SW480 (cell line): Measurements from ENCODE around the gene CHD6.

Source experiments
- DNase-seq: peaks from one replicate; pipeline ENCODE4 v3.0.0-alpha.2; 2016; ENCODE audit warnings: low spot score

The CHD6 gene

DNA sequence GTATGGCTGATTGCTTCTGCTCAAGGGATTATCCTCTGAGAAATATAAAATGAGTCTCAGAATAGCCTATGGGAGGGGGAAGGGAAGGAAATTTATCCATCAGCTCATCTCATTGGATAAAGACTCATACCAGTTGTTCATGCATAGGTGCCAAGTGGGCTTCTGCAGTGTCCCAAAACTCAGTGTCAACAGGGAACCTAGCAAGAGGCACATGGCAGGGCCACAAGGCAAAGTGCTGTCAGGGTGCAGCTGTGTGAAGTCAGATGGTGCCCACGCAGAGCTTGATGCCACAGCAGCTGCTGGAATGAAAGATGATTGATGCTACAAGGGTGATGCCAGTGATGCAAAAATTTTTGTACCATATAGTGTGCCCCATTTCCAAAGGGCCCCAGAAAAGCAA is 3.2 kb upstream of the CHD6 start:
- no peak for DNase-seq

DNA sequence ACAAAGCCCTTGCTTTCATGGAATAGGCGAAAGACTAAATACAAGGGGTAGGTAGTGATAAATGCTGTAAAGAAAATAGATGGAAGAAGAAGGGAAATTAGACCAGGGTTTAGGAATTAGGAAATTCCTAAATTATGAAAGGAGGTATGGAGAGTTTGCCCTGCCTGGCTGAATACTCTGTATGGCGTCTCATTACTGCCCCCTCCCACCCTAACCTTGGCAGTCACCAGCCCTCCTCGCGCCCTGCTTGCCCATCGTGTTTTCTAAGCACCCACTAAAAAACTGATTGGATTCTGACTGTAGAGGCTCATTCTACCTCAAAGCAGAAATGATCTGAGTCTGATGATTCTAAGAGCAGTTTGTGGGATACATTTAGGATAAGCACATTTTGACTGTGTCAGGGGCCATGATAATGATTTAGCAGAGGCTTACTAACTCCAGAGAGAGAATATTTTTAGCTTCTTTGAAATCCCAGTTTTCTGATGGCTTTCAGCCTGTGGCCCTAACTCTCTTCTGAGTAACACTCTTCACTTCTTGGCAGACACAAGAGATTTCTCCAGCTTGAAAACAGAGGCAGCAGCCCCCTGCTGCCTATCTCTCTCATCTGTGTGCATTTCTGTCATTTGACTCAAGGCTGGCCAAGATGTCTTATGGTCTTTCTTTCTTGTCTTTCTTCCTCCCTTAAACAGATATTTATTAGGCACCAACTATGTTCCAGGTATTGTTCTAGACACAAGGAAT is 1.4 kb upstream of the CHD6 start:
- no peak for DNase-seq

DNA sequence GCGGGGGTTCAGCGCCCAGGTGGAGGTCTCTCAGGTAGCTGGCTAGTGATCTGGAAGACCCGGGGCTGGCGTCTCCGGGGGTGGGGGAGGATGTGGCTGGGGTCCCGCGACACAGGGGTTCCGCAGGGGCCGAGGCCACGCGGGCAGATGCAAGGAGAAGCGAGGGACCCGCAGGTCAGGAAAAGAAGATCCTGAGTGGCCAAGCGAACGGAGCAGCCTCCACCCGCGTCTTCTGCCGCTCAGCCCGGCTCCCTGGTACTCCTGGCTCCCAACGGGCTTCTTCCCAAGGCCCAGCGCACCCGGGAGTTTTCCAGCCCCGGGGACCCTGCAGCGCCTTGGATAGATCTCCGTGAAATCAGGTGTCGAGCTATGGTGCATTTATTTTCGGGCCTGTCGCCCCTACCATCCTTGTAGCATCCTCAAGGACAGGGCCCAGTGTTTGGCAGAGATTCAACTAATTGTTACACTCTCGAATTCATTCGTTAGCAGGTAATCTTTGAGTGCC is 682 bp upstream of the CHD6 start:
- peak; percentile 50 for DNase-seq

DNA sequence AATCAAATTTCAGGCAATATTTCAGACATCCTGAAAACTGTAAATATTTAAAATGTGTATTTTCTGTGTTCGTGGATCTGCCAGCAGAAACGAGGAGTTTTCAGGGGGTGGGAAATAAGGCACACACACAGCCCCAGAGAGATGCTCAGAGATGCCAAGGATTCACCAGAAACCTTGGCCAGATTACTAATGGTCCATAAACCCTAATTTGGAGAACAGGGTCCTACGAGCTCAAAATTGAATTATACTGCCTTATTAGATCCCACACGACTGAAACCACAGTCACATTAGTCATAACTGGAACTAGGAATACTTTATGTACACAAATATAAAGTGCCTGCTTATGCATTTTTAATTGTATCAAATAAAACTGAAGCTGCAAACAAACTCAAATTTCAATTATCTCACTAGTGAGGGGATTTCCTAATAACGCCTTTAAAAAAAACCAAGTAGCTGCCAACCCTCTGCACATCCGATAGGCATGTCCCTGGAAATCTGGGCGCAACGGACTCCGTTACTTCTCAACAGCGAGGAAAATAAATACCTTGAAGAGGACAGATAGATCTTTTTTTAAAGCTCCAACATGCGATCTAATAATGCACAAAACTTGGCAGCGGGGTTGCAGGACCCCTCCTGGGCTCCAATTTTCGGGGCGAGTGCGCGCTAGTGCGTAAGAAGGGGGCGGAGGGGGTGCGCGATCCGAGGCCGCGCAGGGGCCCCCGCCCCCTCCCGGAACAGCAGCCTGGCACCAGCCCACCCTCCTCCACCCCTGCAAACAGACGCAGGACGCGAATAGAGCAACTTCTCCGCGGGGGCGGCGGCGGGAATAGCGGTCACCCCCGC is 897 bp downstream of the CHD6 start:
- peak; percentile 48 for DNase-seq

DNA sequence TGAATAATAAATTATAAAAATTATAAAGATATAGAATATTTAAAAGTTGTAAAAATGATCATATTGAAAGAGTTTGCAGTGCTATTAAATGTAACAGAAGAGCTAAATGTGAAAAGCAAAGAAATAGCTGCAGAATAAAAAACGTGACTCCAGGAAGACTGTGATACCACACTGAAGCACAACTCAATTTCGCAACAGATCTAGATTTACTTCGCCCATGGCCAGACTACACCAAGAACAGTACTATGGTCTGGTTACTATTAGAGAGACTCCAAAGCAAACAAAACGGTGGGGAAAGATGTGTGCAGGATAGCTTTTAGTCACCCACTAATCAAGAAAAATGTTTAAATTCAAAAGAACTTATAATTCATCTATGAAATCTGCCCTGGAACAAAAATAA is 1.9 kb downstream of the CHD6 start:
- DNase-seq = no peak

DNA sequence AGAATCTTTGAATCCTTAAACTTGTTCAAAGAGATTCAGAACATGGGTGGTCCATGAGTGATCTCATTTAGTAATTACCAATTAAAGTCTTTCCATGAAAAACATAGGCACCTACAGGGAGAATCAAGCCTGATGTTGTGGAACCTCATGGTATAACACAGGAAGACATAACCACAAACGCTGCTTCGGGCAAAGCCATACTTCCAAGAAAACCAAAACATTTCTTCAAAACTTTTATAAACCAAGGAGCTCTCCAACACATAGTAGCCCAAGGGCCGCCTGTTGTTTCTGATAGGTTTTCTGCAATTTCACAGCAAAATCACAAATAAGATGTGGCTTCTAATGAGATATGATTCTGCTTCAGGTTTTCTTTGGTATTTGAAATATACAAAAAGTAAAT is 2.5 kb downstream of the CHD6 start:
- DNase-seq = no peak

DNA sequence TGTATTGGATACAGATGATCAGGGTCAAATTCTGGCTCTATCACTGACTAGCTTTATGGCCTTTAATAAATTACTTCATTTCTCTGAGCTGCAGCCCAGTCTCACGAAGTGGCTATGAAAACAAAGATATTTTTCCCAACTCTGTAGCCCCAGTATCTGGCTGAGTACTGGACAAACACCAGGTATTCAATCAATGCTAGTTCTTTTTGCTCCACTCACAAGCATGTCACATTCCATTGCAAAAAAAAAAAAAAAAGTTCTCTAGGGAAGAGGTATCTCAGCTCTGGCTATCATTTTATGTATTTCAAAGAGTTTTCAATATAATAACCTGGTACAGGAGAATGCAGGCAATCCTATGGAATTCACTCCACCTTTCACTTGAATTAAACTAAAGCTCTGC is 3.1 kb downstream of the CHD6 start:
- no peak for DNase-seq

DNA sequence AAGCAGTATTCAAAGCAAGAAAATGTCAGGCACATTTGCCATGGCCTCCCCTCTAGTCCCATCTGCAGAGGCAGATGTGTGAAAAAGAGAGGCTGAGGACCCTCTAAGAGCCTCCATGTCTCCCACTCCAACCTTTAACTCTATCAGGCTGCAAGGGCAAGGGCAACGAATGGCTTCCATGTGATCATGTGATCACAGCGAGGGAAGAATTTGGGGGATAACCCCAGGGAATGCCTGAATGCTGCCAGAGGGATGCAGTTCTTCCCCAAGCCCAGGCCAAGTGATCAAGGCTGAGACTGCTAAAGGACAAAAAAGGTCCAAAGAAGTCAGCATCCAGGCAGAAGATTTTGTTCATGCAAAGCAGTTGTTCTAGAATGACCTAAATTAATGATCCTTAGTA is 4.9 kb downstream of the CHD6 start:
- no peak for DNase-seq

DNA sequence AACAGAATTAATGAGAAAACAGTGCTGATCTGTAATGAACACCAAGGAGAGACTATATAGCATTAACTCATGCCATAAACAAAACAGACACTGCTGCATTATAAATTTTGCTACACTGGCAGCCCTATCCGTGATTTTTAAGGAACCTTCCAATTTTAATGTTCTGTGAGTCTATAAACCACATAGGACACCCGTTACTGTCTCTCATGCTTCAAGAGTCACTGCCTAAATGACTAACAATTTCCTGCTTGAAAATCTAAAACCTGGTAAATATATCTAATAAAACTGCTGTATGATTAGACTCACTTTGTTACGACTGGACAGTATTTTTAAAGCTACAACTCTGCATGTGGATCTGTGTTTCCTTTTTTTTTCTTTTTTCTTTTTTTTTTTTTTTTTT is 8.7 kb downstream of the CHD6 start:
- no peak for DNase-seq

DNA sequence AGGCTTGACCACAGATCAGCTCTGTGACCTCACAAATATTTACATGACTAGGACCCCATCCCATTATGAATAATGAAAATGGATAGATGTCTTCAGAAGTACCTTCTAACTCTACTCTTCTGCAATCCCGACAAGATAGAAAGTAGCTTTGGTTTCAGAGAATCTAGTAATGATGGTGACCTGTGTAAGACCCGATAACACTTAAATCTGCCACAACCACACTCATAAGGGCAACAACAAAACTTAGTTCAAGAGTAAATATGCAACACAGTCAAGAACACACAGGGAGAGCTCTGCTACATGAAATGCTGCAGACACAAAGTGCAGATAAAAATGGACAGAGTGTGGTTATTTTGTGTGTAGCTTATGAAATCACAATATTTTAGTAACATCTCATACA is 9.6 kb downstream of the CHD6 start:
- DNase-seq = no peak

DNA sequence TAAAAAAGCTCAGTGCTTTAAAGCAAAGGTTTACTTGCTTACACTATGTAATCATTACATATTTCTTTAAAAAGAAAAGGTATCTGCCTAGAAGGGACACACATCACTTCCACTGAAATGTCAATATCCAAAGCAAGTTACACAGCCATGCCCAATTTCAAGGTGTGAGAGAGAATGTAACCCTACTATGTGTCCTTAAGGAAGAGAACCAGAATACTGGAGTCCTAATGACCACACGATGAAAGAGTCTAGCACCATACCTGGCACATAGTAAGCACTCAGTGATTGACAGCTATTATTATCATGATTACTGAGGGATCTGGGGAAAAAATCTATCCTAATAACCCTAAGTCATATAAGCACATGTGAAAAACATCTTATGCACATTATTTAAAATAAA is 10.4 kb downstream of the CHD6 start:
- DNase-seq = no peak

DNA sequence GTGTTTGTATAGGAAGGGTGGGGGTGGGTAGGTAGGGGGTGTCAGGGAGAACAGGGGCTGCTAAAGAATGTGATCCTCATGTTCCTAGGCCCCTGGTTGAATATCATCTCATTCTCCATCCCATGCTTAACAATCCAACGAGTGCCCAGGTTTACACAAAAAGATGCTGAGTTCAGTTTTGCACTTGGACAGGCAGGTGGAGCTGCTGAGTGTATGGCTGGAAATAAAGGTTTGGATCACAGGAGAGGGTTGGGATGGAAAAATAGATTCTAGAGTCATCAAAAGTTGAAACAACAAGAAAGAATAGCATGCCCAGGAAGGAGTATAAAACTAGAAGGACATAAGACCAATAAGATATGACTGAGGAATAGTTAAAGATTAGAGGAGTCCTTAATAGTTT is 14.2 kb downstream of the CHD6 start:
- DNase-seq = no peak

DNA sequence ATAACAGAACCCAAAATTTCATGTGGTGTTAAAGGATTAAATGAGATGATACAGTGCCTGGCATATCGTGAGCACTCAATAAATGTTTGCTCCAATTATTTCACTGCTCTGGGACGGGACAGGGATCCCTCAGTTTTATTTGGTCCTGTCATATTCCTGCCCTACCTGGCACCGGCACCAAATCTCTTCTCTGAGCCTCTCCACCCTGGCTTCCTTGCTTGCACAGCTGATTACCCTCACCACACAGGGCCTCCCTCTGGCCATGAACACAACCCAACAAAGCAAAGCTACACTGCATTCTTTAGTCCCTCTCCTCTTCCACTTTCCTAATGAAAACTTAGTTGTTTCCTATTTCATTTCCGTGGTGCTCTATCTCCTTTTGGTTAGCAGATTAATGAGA is 16.4 kb downstream of the CHD6 start:
- DNase-seq = no peak

DNA sequence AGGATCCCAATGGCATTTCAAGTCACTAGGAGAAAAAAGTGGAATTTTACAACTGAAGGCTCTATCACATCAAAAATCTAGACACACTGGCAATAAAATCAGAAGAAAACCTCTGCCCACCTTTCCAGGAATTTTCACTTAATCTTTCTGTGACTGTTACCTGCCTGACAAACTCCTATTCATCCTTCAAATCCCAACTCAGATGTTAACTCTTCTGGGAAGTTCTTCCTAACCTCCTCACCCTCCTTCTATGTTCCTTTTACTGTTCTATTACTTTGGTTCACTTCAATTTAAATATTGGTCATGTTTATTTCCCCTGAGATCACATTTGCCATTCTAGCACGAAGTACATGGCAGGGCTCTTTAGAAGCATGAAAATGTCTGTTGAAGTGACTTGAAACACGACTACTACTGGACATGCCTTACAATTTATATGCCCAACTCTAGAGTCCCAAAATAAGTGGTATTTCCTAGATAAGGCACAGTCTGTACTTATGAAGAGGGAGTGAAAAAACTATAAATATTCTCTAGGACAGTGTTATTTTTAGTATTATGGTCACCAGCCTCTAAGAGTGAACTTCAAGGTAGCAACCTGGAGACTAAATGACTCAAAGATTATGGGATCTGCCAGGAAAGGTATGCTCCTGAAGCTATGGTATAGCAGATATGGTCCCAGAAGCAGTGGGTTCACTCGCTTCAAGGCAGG is 17.1 kb downstream of the CHD6 start:
- no peak for DNase-seq

DNA sequence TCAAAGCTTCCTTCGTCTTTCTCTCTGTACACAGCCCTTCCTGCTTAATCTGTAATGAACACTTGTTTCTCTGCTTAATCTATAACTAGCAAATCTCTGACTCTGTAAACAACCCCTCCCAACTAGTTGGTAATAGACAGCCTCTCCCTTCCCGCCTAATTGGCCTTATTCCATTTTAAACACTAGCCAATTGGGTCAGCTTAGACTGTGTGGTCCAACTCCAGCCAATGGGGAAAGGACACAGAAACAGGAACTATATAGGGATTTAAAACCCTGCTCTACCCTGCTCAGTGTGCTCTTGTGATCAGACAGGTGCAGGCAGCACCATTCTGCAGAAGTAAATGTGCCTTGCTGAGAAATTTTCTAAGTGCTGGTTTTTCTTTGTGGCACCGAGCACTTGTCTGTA is 18.5 kb downstream of the CHD6 start:
- no peak for DNase-seq

DNA sequence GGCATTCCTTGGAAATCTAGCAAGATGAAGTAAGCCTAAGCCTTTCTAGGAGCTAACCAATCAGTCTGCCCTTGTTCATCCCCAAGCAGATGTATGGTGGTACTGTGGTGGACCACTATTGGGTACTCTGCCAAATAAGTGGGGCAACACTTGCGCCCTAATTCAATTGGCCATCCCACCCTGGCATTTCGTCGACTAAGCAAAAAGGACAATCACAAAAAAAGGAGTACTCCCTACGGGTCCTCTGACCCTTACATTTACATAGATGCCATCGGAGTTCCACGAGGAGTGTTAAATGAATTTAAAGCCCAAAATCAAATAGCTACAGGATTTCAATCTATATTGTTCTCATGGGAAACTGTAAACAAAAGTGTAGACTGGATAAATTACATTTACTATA is 19.5 kb downstream of the CHD6 start:
- no peak for DNase-seq

DNA sequence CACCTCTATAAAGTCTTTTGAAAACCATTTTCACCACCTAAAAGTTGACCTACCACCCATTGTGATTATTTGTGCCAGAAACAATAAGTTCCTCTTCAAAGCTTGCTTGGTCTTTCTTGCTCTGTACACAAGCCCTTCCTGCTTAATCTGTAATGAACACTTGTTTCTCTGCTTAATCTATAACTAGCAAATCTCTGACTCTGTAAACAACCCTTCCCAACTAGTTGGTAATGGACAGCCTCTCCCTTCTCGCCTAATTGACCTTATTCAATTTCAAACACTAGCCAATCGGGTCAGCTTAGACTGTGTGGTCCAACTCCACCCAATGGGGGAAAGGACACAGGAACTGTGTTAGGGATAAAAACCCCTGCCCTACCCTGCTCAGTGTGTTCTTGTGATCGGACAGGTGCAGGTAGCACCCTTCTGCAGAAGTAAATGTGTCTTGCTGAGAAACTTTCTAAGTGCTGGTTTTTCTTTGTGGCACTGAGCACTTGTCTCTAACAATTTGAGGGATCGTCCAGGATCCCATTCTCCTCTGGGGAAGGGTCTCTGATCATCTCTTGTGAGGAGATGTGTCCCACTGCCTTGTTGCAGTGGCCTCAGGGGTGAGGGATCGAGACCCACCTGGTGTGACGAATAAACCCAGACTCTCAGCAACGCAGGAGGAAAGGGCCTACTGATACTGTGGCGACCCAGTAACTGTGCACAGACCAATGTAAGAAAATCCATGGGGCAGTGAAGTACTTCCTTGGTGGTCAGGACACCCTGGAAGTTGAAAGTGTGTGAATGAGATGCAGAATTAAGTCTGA is 23.5 kb downstream of the CHD6 start:
- DNase-seq = no peak

DNA sequence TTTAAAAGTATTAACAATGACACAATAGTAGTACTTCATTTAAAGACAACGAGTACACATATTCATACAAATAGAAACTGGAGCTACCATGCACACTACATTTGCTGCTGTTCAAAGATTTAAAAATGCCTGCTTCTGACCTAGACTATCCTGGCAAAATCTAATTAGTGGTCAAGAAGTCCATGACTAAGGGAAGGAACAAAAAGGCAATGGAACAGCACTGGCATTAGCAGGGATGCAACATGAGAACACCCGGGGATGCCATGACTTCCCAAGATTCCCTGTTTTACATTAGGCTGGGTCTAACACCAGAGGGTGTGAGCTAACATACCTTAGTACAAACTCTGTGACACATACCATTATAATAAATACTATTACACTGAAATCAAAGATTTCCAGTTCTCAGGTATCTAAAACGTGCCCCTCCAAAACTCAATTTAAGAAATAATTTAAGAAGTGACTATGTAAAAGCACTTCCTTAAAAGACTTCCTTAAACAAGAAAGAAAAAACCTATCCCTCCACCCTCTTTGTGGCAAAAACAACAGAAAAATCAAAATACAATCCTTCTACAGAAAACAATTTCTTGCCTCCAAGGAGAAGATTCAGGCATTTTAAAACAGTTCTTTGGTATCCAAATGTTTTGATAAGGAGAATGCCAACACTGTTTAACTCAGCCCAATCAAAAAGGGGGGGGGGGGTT is 25.5 kb downstream of the CHD6 start:
- DNase-seq = no peak

DNA sequence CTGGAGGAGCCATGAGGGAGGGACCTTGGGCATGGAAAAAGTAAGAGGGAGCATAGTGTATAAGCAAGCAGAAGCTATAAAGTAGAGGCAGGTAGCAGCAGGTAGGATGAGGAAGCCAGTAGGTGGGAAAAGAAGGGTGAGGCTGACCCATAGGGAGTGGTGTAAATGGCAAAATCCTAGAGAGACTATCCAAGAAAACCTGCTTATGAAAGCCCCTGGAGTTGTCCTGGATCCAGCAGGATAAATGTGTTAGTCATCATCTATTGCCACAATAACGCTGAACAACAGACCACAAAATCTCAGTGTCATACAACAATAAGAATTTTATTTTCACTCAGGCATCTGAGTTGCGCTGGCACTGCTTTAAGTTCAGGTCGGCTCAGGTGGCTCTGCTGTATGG is 30.2 kb downstream of the CHD6 start:
- DNase-seq = peak; percentile 24

DNA sequence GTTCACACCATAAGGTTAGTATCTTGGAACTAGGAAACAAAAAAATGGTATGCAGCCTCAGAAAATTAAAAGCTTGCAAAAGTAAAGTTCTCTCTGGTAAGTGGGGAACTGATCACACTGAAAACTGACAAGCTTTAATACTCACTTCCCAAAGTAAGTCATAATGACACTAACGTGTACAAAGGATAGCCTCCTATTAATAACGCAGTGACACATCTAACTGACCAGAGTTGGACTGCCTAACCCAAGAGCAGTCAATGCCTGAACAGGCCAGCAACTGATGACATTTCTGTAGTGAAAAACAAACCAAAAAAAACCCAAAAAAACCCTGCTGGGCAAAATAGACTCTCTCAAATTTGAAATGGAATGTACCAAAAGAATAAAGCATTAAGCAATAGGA is 30.7 kb downstream of the CHD6 start:
- DNase-seq = no peak

DNA sequence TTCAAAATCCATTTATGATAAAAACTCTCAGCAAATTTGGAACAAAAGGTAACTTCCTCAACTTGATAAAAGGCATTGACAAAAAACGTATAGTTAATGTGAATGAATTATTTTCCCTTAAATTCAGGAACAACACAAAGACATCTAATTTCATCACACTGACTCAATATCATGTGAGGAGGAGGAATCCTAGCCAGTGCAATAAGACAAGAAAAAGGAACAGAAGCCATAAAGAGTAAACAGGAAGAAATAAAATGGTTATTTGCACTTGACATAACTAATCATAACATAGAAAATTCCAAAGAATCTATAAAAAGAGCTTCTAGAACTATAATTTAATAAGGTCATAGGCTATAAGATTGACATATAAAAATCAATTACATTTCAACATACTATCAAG is 31.4 kb downstream of the CHD6 start:
- no peak for DNase-seq
